Neural progenitor cell (in vitro differentiated cells): ENCODE results near the gene AUTS2.

Experiments used
- EZH2phosphoT487 ChIP-seq: fragments of 200-600 bp; sonication (generic); IDR thresholded peaks from 2 replicates; pipeline ENCODE4 v1.6.1; 2017; ENCODE audit warnings: antibody characterized with exemption
- TF ChIP-seq, protein P1 (sequence below): fragments of 200-600 bp; sonication (generic); IDR thresholded peaks from 2 replicates; pipeline ENCODE4 v1.5.1; 2017; ENCODE audit warnings: antibody characterized with exemption, mild to moderate bottlenecking

DNA sequence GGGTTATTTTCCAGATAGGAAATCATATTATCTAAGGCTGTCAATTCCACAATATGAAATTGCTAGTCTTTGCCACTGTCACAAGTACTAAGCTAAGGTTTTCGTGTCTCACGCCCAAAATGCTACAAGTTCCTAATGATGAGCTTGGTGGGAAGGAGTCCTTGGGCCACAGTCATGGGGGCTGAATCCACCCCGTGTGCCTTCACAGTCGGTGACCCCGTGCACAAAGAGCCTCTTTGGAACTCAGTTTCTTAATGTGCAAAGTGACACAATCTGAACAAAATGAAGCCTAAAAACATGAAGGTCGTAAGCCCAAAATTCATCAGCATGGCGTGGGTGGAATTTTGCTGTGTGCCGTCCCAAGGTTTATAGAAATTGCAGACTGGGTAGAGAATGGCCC lies 1196.7 kb downstream of the AUTS2 start:
- TF ChIP-seq, protein P1, sequence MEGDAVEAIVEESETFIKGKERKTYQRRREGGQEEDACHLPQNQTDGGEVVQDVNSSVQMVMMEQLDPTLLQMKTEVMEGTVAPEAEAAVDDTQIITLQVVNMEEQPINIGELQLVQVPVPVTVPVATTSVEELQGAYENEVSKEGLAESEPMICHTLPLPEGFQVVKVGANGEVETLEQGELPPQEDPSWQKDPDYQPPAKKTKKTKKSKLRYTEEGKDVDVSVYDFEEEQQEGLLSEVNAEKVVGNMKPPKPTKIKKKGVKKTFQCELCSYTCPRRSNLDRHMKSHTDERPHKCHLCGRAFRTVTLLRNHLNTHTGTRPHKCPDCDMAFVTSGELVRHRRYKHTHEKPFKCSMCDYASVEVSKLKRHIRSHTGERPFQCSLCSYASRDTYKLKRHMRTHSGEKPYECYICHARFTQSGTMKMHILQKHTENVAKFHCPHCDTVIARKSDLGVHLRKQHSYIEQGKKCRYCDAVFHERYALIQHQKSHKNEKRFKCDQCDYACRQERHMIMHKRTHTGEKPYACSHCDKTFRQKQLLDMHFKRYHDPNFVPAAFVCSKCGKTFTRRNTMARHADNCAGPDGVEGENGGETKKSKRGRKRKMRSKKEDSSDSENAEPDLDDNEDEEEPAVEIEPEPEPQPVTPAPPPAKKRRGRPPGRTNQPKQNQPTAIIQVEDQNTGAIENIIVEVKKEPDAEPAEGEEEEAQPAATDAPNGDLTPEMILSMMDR, result no peak
- TF ChIP-seq EZH2phosphoT487, result no peak
